H1 (cell line): Measurements from ENCODE around the gene ZBTB16.

Experiments
- BRCA1 ChIP-seq: IDR thresholded peaks from 2 replicates; pipeline ENCODE4 v1.6.1; 2012; ENCODE audit warnings: low read depth, low read length, improper control_type of control experiment
- CBX8 ChIP-seq: fragments of 300-800, 300-1000 bp; sonication (generic); IDR thresholded peaks from 2 replicates; pipeline ENCODE4 v1.7.1; 2016; ENCODE audit warnings: low read depth, low read length, borderline replicate concordance
- CHD2 ChIP-seq: IDR thresholded peaks from 2 replicates; pipeline ENCODE4 v1.6.1; 2012; ENCODE audit warnings: low read length, improper control_type of control experiment
- CREB1 ChIP-seq: IDR thresholded peaks from 2 replicates; pipeline ENCODE4 v1.6.1; 2012; ENCODE audit warnings: inconsistent platforms
- EP300 ChIP-seq, 2 experiments: IDR thresholded peaks; 1 replicate in 1 of 2; 2 replicates in 1 of 2; pipeline ENCODE4 v1.6.1; 2011 to 2012; ENCODE audit warnings: low read depth in 2 of 2, low read length in 2 of 2, mild to moderate bottlenecking in 2 of 2, borderline replicate concordance in 1 of 2, inconsistent platforms in 1 of 2, moderate library complexity in 1 of 2
- EZH2 ChIP-seq: fragments of 200-600 bp; sonication (generic); IDR thresholded peaks from 2 replicates; pipeline ENCODE4 v1.7.1; 2012; ENCODE audit warnings: low read depth, mild to moderate bottlenecking, moderate library complexity, low read length, inconsistent platforms; ENCODE audit not compliant: severe bottlenecking
- POLR2A ChIP-seq, 2 experiments: IDR thresholded peaks; 1 replicate in 1 of 2; 2 replicates in 1 of 2; pipeline ENCODE4 v1.6.1; 2011; ENCODE audit warnings: low read depth in 2 of 2, low read length in 2 of 2, mild to moderate bottlenecking in 2 of 2; ENCODE audit errors: control extremely low read depth in 1 of 2
- POLR2AphosphoS5 ChIP-seq: IDR thresholded peaks from 2 replicates; pipeline ENCODE4 v1.6.1; 2011; ENCODE audit warnings: low read depth, low read length
- RXRA ChIP-seq: IDR thresholded peaks from 2 replicates; pipeline ENCODE4 v1.6.1; 2011; ENCODE audit warnings: low read depth, mild to moderate bottlenecking, low read length, moderate library complexity; ENCODE audit not compliant: insufficient read depth
- TF ChIP-seq, protein P1 (sequence below), 3 experiments: IDR thresholded peaks; 1 replicate in 2 of 3; 2 replicates in 1 of 3; pipeline versions ENCODE4 v1.5.1 to v1.6.1; 2011; ENCODE audit warnings: low read length in 3 of 3, mild to moderate bottlenecking in 3 of 3, inconsistent platforms in 2 of 3, low read depth in 1 of 3, moderate library complexity in 1 of 3; ENCODE audit not compliant: insufficient read depth in 1 of 3; ENCODE audit errors: control extremely low read depth in 1 of 3

GRCh38 chr11:114040706-114041211, 18.8 kb upstream of the ZBTB16 start:
- TF ChIP-seq CHD2 (no peak), CBX8 (no peak), POLR2AphosphoS5 (no peak), BRCA1 (no peak), CREB1 (no peak), RXRA (no peak), EZH2 (no peak), POLR2A (IDR thresholded peaks at IDR 0.05; ENCODE audit: control extremely low read depth in 1 of 2, low read depth in 2 of 2, low read length in 2 of 2) (no peak), EP300 (IDR thresholded peaks at IDR 0.05; ENCODE audit: borderline replicate concordance in 1 of 2, low read depth in 2 of 2, low read length in 2 of 2) (no peak)
- TF ChIP-seq, protein P1, sequence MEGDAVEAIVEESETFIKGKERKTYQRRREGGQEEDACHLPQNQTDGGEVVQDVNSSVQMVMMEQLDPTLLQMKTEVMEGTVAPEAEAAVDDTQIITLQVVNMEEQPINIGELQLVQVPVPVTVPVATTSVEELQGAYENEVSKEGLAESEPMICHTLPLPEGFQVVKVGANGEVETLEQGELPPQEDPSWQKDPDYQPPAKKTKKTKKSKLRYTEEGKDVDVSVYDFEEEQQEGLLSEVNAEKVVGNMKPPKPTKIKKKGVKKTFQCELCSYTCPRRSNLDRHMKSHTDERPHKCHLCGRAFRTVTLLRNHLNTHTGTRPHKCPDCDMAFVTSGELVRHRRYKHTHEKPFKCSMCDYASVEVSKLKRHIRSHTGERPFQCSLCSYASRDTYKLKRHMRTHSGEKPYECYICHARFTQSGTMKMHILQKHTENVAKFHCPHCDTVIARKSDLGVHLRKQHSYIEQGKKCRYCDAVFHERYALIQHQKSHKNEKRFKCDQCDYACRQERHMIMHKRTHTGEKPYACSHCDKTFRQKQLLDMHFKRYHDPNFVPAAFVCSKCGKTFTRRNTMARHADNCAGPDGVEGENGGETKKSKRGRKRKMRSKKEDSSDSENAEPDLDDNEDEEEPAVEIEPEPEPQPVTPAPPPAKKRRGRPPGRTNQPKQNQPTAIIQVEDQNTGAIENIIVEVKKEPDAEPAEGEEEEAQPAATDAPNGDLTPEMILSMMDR (IDR thresholded peaks at IDR 0.05; ENCODE audit: control extremely low read depth in 1 of 3, insufficient read depth in 1 of 3, low read depth in 1 of 3, low read length in 3 of 3): no peak
